ENCODE data around the gene PIGP. TPM values are rescaled to one million over a fixed set of nuclear protein-coding genes. Genes with fewer than 3 reads are reported as not detected.

The PIGP gene
- total and polyA plus RNA-seq, 9 of the 15 experiments (the other 6 are each of a cell fraction or from before 2014, with no cell fraction given), result 18.3 to 122 (median 35.6) TPM

GRCh38 chr21:37072274-37072987 lies 440 bp downstream of the PIGP start (continued):
- TF ChIP-seq ARID3B (CRISPR knock-in tag; IDR thresholded peaks at IDR 0.05; ENCODE audit: borderline replicate concordance), result no peak
- no peak for TF ChIP-seq SMAD1 (IDR thresholded peaks at IDR 0.05; ENCODE audit: low read depth, low read length, partially characterized antibody)
- no peak for TF ChIP-seq SP1 (CRISPR knock-in tag; IDR thresholded peaks at IDR 0.05)
- peak in 1 of 2 experiments; percentile 55; a peak in 1 of 4 replicates for TF ChIP-seq MLX (CRISPR knock-in tag; conservative IDR thresholded peaks at IDR 0.05)
- no peak for TF ChIP-seq HNRNPUL1 (IDR thresholded peaks at IDR 0.05; ENCODE audit: low read length)
- no peak for TF ChIP-seq ZNF586 (CRISPR knock-in tag; conservative IDR thresholded peaks at IDR 0.05)
- peak; percentile 96; the same call in 1 of the 2 replicates for TF ChIP-seq BRD4 (IDR thresholded peaks at IDR 0.05)
- no peak for TF ChIP-seq MXI1 (IDR thresholded peaks at IDR 0.05; ENCODE audit: low read depth, low read length)
- TF ChIP-seq MCM3 (IDR thresholded peaks at IDR 0.05), result no peak
- no peak for TF ChIP-seq PTTG1 (tag; IDR thresholded peaks at IDR 0.05; ENCODE audit: low read depth)
- peak; percentile 46; the same call in 1 of the 2 replicates for TF ChIP-seq POLR2AphosphoS5 (IDR thresholded peaks at IDR 0.05; ENCODE audit: control insufficient read depth, insufficient read depth, low read depth, low read length)
- no peak for TF ChIP-seq RREB1 (CRISPR knock-in tag; IDR thresholded peaks at IDR 0.05)
- no peak for TF ChIP-seq PTBP1 (IDR thresholded peaks at IDR 0.05; ENCODE audit: low read depth, low read length)
- TF ChIP-seq CSDE1 (IDR thresholded peaks at IDR 0.05), result no peak
- TF ChIP-seq ZNF316 (IDR thresholded peaks at IDR 0.05), result 0 out of 2 replicates have a peak, but pooled peaks have one; percentile 1
- no peak for TF ChIP-seq HLTF (IDR thresholded peaks at IDR 0.05)
- TF ChIP-seq ZNF644 (tag; IDR thresholded peaks at IDR 0.05; ENCODE audit: low read depth), result no peak

All from K562 (cell line).